Ishikawa (cell line): ENCODE data around the gene FAM229B.

Experiments
- CEBPB ChIP-seq: IDR thresholded peaks from 2 replicates; pipeline ENCODE4 v1.6.1; 2012
- CREB1 ChIP-seq: IDR thresholded peaks from 2 replicates; pipeline ENCODE4 v1.6.1; 2012; ENCODE audit warnings: low read depth
- EGR1 ChIP-seq: IDR thresholded peaks from 2 replicates; pipeline ENCODE4 v1.6.1; 2012
- EP300 ChIP-seq: IDR thresholded peaks from 2 replicates; pipeline ENCODE4 v1.6.1; 2012; ENCODE audit warnings: borderline replicate concordance
- FOXM1 ChIP-seq: IDR thresholded peaks from 2 replicates; pipeline ENCODE4 v1.6.1; 2012; ENCODE audit warnings: low read depth, borderline replicate concordance
- MAX ChIP-seq: IDR thresholded peaks from 2 replicates; pipeline ENCODE4 v1.6.1; 2012
- NFIC ChIP-seq: IDR thresholded peaks from 2 replicates; pipeline ENCODE4 v1.6.1; 2012
- RAD21 ChIP-seq: IDR thresholded peaks from 2 replicates; pipeline ENCODE4 v1.6.1; 2012; ENCODE audit warnings: low read depth
- TAF1 ChIP-seq: IDR thresholded peaks from 2 replicates; pipeline ENCODE4 v1.6.1; 2012; ENCODE audit warnings: low read depth, mild to moderate bottlenecking
- TCF12 ChIP-seq: IDR thresholded peaks from 2 replicates; pipeline ENCODE4 v1.6.1; 2012; ENCODE audit warnings: low read depth
- TEAD4 ChIP-seq: IDR thresholded peaks from 2 replicates; pipeline ENCODE4 v1.6.1; 2012
- YY1 ChIP-seq: IDR thresholded peaks from 2 replicates; pipeline ENCODE4 v1.6.1; 2012; ENCODE audit warnings: low read depth
- ZBTB7A ChIP-seq: IDR thresholded peaks from 2 replicates; pipeline ENCODE4 v1.6.1; 2012; ENCODE audit warnings: low read depth
- TF ChIP-seq, protein P1 (sequence below): IDR thresholded peaks from 2 replicates; pipeline ENCODE4 v1.6.1; 2012
- TF ChIP-seq, protein P2 (sequence below): IDR thresholded peaks from 2 replicates; pipeline ENCODE4 v1.6.1; 2012; ENCODE audit warnings: low read depth, mild to moderate bottlenecking

Gene FAM229B, protein sequence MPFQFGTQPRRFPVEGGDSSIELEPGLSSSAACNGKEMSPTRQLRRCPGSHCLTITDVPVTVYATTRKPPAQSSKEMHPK

GRCh38 chr6:112087136-112087911, at the start of gene FAM229B, which contains the start of gene TUBE1:
Gene FAM229B (plus strand): TSS chr6:112087591. CDS start chr6:112099284, 11,693 bp downstream.
Gene TUBE1 (minus strand): TSS chr6:112087482. CDS start chr6:112087434, 48 bp downstream.
- TF ChIP-seq MAX (peak; percentile 45; the same call in 1 of the 2 replicates), TAF1 (peak; percentile 88), FOXM1 (no peak), TCF12 (peak; percentile 53; the same call in 1 of the 2 replicates), YY1 (peak; percentile 36; the same call in 1 of the 2 replicates), ZBTB7A (no peak), TEAD4 (no peak), CEBPB (no peak), EP300 (no peak), CREB1 (no peak), NFIC (no peak), EGR1 (no peak), RAD21 (no peak)
- TF ChIP-seq, protein P1, sequence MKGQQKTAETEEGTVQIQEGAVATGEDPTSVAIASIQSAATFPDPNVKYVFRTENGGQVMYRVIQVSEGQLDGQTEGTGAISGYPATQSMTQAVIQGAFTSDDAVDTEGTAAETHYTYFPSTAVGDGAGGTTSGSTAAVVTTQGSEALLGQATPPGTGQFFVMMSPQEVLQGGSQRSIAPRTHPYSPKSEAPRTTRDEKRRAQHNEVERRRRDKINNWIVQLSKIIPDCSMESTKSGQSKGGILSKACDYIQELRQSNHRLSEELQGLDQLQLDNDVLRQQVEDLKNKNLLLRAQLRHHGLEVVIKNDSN = no peak
- TF ChIP-seq, protein P2, sequence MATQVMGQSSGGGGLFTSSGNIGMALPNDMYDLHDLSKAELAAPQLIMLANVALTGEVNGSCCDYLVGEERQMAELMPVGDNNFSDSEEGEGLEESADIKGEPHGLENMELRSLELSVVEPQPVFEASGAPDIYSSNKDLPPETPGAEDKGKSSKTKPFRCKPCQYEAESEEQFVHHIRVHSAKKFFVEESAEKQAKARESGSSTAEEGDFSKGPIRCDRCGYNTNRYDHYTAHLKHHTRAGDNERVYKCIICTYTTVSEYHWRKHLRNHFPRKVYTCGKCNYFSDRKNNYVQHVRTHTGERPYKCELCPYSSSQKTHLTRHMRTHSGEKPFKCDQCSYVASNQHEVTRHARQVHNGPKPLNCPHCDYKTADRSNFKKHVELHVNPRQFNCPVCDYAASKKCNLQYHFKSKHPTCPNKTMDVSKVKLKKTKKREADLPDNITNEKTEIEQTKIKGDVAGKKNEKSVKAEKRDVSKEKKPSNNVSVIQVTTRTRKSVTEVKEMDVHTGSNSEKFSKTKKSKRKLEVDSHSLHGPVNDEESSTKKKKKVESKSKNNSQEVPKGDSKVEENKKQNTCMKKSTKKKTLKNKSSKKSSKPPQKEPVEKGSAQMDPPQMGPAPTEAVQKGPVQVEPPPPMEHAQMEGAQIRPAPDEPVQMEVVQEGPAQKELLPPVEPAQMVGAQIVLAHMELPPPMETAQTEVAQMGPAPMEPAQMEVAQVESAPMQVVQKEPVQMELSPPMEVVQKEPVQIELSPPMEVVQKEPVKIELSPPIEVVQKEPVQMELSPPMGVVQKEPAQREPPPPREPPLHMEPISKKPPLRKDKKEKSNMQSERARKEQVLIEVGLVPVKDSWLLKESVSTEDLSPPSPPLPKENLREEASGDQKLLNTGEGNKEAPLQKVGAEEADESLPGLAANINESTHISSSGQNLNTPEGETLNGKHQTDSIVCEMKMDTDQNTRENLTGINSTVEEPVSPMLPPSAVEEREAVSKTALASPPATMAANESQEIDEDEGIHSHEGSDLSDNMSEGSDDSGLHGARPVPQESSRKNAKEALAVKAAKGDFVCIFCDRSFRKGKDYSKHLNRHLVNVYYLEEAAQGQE = no peak

- TF ChIP-seq RAD21 = no peak
- TF ChIP-seq TEAD4 = peak; percentile 24; the same call in 1 of the 2 replicates
- TF ChIP-seq FOXM1 = no peak
Observed at GRCh38 chr6:112037783-112038216, 49.6 kb upstream of the FAM229B start.

DNA sequence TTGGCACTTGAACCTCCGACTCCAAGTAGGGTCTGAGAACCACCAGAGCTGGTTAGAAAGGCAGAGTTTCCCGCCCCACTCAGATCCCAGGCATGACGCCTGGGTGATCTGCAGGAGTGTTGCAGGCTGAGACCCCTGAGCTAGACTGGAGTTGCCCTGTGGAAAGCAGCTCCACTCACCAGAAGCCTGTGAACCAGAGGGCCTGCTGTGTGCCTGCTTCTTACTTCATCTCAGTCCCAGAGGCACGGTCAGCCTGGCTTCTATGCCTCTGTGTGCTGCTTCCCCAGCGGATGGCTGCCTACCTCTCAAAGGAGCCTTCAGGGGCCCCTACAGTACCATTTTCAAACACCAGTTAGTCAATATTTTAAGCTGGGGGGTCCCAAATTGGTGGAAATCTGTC, 49.1 kb upstream of the FAM229B start:
- no peak for TF ChIP-seq CEBPB
- no peak for TF ChIP-seq FOXM1
- no peak for TF ChIP-seq MAX
- TF ChIP-seq TEAD4 = no peak
- TF ChIP-seq, protein P1 = no peak
- no peak for TF ChIP-seq TCF12
- TF ChIP-seq ZBTB7A = no peak
- TF ChIP-seq EP300 = no peak
- TF ChIP-seq NFIC = no peak
- TF ChIP-seq RAD21 = no peak
- TF ChIP-seq YY1 = no peak
- no peak for TF ChIP-seq CREB1

- TF ChIP-seq CEBPB (no peak), EP300 (no peak), ZBTB7A (no peak), FOXM1 (no peak), TEAD4 (no peak), TCF12 (no peak), MAX (no peak)
- TF ChIP-seq, protein P1 = no peak
Observed at GRCh38 chr6:112038756-112039430, 48.5 kb upstream of the FAM229B start.

DNA sequence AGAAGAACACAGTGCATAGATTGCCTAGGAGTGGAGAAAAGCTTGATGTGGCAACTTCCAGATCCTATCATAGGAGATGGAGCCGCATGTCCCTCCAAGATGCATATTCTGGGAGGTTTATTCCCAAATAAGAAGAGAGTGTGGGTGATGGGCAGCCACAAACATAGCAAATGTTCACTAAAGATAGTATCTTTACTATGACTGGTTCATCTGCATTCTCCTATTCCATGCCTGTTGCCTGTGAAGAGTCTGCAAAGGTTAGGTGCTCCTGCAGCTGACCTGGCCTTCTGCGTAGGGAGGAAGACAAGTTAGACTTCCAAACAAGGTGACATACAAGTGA, 48.0 kb upstream of the FAM229B start:
- TF ChIP-seq FOXM1 (no peak), EP300 (no peak), YY1 (no peak), CEBPB (no peak), TAF1 (no peak), MAX (no peak), RAD21 (no peak), NFIC (no peak), EGR1 (no peak), TCF12 (no peak), TEAD4 (no peak), ZBTB7A (no peak)
- TF ChIP-seq, protein P1 = no peak
- TF ChIP-seq, protein P2 = no peak
